IPS DF 6.9 (cell line): ENCODE measurements around the gene ANKDD1A.

Source experiments
- DNase-seq: peaks from one replicate; pipeline ENCODE4 v3.0.0-alpha.2; 2013; ENCODE audit warnings: low read depth, low spot score
- H3K27ac ChIP-seq: one replicate; pipeline ENCODE4 v1.5.1; 2013; ENCODE audit warnings: low read length, control low read depth
- H3K27me3 ChIP-seq: 2 replicates; pipeline ENCODE4 v1.6.1; 2013; ENCODE audit warnings: mild to moderate bottlenecking, low read length; ENCODE audit not compliant: control insufficient read depth, insufficient read depth
- H3K36me3 ChIP-seq: 2 replicates; pipeline ENCODE4 v1.6.1; 2013; ENCODE audit warnings: low read length; ENCODE audit not compliant: control insufficient read depth, insufficient read depth
- H3K4me1 ChIP-seq: 2 replicates; pipeline ENCODE4 v1.6.1; 2013; ENCODE audit warnings: low read length; ENCODE audit not compliant: control insufficient read depth, insufficient read depth
- H3K4me3 ChIP-seq: 2 replicates; pipeline ENCODE4 v1.5.1; 2013; ENCODE audit warnings: mild to moderate bottlenecking, low read length
- H3K9me3 ChIP-seq: 2 replicates; pipeline ENCODE4 v1.6.1; 2013; ENCODE audit warnings: low read length, inconsistent platforms; ENCODE audit not compliant: control insufficient read depth, insufficient read depth
- WGBS: extraction: QIAGEN DNeasy Blood & Tissue Kit; methylation state at CpG from one replicate; pipeline ENCODE4 v1.1.7; 2013; ENCODE audit warnings: mixed read lengths, missing lambda C conversion rate; ENCODE audit not compliant: insufficient read length, insufficient coverage; 5-methylcytosine and 5-hydroxymethylcytosine counted together

Gene ANKDD1A

DNA sequence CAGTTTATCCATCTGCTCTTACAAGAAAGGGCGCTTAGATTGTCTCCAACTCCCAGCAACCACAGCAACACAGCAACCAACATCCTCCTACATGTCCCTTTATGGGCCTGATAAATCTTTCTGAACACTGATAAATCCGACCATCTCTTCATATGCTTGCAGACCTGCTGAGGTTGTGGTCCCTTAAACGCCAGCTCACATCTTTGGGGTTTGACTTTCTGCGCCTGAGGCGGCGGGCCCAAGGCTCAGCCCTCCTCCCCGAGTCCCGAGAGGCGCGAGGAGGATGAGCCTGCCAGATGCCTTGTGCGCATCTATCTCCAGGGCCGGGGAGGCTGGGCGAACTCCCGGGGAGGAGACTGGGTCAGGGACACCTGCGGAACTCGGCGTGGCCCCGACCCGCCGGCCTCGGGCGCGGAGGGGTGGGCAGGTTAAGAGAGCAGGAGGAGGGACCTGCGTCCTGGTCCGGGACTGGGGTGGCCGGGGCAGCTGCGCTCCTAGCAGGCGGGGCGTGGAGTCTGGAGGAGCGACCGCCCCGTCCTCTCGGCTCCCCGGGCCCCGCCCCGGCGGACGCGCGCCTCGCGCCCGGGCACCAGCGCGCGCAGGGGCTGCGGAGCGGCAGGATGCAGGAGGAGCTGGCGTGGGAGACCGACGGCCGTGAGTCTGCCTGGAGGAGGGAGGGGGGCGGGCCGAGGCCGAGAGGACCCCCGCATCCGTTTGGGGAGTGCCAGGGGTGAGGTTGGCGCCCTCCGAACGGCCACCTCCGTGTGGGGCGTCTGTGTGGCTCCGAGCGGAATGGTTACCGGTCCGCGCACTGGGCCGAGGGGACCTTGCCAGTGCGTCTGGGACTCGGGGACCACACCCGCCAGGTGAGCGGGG lies at the start of gene ANKDD1A:
Gene ANKDD1A (plus strand): TSS at position 592 of the 876 bp plus-strand sequence. CDS start 29 bp downstream, at position 621.
- H3K4me3 ChIP-seq = peak within 1 kb of the TSS; percentile 76
- no peaks in the 10 kb centered on the region for H3K36me3 ChIP-seq
- peaks cover 5% of the 10 kb centered on the region; the same call in 1 of the 2 replicates for H3K4me1 ChIP-seq
- H3K27ac ChIP-seq = no peak within 1 kb of the TSS
- DNase-seq = no peak
- H3K9me3 ChIP-seq = no peaks in the 10 kb centered on the region
- no CpG with 5 or more reads among the region's 72 CpGs for WGBS
- no peaks in the 10 kb centered on the region for H3K27me3 ChIP-seq

DNA sequence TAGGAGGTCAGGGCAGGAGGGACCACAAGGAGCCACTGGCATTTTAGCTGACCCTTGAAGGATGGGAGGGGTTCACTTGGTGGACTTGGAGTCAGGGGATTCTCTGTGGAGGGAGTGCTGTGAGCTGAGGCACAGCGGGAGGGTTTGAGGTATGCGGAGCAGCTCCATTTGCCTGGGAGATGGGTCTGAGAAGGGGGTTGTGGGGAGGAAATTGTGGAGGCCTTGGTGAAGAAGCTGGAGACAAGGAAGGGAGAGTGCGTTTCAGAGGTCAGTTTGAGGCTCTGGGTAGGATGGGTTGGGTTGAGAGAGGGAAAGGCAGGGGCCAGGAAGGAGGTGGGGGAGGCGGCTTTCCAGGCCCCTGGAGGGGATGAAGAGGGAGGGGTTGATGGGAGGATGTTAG lies 49.7 kb upstream of the ANKDD1A start:
- no peak overlapping the region for H3K27ac ChIP-seq
- H3K27me3 ChIP-seq = no peaks in the 10 kb centered on the region
- peaks cover 13% of the 10 kb centered on the region for H3K36me3 ChIP-seq
- no CpG with 5 or more reads among the region's 4 CpGs for WGBS
- DNase-seq = no peak
- H3K9me3 ChIP-seq = no peaks in the 10 kb centered on the region
- peaks cover 16% of the 10 kb centered on the region for H3K4me1 ChIP-seq
- no peak overlapping the region for H3K4me3 ChIP-seq

DNA sequence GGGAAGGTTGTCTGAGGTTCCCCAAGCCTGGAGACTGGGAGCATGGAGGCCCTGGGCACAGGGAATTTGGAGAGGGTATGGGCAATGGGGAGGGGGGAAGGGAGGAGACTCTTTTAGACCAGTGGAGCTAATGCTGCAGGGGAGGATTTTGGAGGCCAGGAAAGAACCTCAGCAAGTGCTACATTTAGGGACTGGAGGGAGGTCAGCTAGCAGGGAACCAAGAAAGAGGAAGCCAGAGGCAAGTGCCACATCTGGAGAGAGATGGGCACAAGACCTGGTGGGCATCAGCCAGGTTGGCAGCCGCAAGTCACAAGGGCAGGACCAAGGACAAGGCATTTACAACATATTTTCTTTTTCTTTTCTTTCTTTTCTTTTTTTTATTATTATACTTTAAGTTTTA lies 49.3 kb upstream of the ANKDD1A start:
- Histone ChIP-seq H3K27me3 (no peaks in the 10 kb centered on the region), H3K4me3 (no peak overlapping the region), H3K4me1 (peaks cover 16% of the 10 kb centered on the region), H3K9me3 (no peaks in the 10 kb centered on the region), H3K27ac (no peak overlapping the region), H3K36me3 (peaks cover 13% of the 10 kb centered on the region)
- WGBS = no CpG with 5 or more reads among the region's 1 CpG
- DNase-seq = no peak

DNA sequence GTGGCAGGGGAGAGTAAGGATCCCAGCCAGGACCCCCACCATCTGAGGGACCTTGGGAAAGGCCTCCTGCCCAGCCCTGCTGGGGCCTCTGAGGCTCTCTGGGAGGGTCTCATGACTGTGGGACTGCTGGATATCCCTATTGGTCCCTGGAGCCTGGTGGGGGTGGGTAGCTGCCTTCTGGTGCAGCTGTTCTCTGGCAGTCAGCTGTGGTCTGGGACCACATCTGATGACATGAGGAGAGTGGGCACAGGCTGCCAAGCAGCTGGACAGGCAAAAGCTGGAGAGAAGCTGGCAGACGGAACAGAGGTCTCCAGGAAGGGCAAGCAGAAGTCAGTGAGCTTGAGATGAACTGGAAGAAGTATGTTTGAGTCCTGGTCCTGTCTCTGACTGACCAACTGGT lies 47.6 kb upstream of the ANKDD1A start:
- WGBS = no CpG with 5 or more reads among the region's 1 CpG
- H3K4me1 ChIP-seq = peaks cover 14% of the 10 kb centered on the region
- H3K27ac ChIP-seq = no peak overlapping the region
- no peaks in the 10 kb centered on the region for H3K9me3 ChIP-seq
- no peak for DNase-seq
- H3K36me3 ChIP-seq = peaks cover 13% of the 10 kb centered on the region
- no peaks in the 10 kb centered on the region for H3K27me3 ChIP-seq
- H3K4me3 ChIP-seq = no peak overlapping the region

DNA sequence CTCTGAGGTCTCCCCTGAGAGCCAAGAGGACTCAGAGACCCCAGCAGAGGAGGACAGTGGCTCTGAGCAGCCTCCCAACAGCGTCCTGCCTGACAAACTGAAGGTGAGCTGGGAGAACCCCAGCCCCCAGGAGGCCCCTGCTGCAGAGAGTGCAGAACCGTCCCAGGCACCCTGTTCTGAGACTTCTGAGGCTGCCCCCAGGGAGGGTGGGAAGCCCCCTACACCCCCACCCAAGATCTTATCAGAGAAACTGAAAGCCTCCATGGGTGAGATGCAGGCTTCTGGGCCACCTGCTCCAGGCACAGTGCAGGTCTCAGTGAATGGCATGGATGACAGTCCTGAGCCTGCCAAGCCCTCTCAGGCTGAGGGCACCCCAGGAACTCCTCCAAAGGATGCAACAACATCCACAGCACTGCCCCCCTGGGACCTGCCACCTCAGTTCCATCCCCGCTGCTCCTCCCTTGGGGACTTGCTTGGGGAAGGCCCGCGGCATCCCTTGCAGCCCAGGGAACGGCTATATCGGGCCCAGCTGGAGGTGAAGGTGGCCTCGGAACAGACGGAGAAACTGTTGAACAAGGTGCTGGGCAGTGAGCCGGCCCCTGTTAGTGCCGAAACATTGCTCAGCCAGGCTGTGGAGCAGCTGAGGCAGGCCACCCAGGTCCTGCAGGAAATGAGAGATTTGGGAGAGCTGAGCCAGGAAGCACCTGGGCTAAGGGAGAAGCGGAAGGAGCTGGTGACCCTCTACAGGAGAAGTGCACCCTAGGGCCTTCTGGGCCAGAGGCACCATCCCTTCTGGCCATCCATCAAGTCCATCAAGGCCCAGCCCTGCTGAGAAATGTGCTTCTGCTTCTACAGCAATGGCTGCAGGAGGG lies 46.3 kb upstream of the ANKDD1A start:
- Histone ChIP-seq H3K9me3 (no peaks in the 10 kb centered on the region), H3K27me3 (no peaks in the 10 kb centered on the region), H3K36me3 (peaks cover 10% of the 10 kb centered on the region), H3K4me1 (peaks cover 14% of the 10 kb centered on the region), H3K27ac (no peak overlapping the region), H3K4me3 (no peak overlapping the region)
- no peak for DNase-seq
- WGBS = no CpG with 5 or more reads among the region's 12 CpGs

DNA sequence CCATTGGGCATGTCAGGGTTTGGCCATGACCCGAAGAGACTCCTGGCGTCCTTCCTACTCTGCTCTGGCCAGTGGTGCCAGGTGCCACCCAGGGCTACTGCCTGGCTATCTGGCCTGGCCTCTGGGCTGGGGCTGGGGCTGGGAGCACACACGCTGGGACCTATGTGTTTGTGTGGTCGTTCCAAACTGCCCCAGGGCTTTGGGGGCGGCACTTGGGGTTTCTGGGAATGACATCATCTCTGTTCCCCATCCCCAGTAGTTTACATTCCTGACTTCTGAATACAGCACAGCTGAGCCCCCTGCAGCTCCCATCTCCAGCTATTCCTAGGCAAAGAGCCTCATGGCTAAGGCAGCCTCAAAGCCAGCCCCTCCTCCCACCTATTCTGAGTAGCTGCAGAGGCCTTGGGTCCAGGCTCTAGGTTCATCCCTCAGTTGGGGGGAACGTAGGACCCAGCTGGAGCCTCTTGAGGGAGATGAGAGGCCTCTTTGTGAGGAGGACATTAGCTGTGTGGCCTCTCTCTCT lies 45.6 kb upstream of the ANKDD1A start:
- no peaks in the 10 kb centered on the region for H3K27me3 ChIP-seq
- H3K4me3 ChIP-seq = no peak overlapping the region
- H3K36me3 ChIP-seq = peaks cover 7% of the 10 kb centered on the region; the same call in 1 of the 2 replicates
- H3K9me3 ChIP-seq = no peaks in the 10 kb centered on the region
- H3K4me1 ChIP-seq = peaks cover 14% of the 10 kb centered on the region
- H3K27ac ChIP-seq = no peak overlapping the region
- no CpG with 5 or more reads among the region's 6 CpGs for WGBS
- DNase-seq = peak; percentile 61

DNA sequence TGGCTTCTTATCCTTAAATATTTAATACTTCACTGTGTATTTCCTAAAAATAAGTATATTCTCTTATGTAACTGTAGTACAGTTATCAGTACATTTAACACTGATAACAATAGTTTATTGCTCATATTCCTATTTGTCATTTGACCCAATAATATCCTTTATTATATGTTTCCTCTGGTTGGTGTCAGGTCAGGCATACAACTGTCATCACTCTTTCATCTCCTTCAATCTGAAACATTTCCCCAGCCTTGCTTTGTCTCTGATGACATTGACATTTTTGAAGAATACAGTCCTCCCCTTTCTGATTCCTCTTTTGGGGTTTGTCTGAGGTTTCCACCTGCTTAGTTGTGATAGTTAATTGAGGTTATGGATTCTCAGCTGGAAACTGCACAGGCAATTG lies 42.2 kb upstream of the ANKDD1A start:
- Histone ChIP-seq H3K27me3 (no peaks in the 10 kb centered on the region), H3K27ac (no peak overlapping the region), H3K9me3 (no peaks in the 10 kb centered on the region), H3K4me3 (no peak overlapping the region), H3K36me3 (0 out of 2 replicates have a peak, but pooled peaks cover 4% of the 10 kb centered on the region), H3K4me1 (peaks cover 9% of the 10 kb centered on the region)
- no peak for DNase-seq

DNA sequence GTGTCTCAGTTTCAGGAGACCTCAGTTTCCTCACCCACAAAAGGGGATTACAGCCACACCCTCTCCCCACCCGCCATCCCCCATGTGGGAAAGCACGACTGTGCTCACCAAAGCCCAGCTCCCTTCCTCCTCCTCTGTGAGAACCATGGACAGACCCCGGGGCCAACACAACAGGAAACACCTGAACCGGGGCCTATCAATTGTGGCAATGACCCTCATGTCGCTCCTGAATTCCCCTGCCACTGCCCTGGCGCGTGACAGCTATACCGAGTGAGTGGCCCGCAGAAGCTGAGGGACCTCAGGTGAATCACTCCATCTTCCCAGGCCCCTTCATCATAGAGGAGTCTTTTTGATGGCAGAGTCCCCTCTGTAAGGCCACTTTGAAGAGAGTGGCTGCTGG lies 41.3 kb upstream of the ANKDD1A start:
- Histone ChIP-seq H3K27ac (no peak overlapping the region), H3K4me1 (peaks cover 15% of the 10 kb centered on the region), H3K36me3 (no peaks in the 10 kb centered on the region), H3K9me3 (no peaks in the 10 kb centered on the region), H3K27me3 (no peaks in the 10 kb centered on the region), H3K4me3 (no peak overlapping the region)
- WGBS = no CpG with 5 or more reads among the region's 9 CpGs
- no peak for DNase-seq

DNA sequence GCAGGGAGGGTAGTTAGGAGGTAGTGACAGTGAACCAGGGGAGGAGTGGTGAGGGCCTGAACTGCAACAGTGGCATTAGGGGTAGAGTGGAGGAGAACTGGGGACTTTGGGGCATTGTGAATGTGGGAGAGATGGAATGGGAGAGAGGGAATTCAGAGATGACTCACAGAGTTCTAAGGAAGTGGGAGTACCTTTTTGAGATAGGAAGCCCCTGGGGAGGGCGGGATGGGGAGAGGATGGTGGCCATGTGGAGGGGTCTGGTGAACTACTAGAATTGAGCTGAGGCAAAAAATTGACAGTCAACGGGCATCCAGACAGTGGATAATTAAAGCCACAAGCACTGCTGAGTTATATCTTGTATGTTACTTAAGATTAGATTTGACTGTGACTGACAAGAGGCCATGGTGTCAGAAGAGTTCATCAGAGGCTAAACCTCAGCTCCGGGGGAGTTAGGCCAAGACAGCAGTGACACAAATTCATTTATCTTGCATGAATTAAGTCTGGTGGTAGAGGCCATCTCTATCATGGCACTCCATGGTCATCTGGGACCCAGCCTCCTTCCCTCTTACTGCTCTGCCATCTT lies 36.0 kb upstream of the ANKDD1A start:
- Histone ChIP-seq H3K27me3 (no peaks in the 10 kb centered on the region), H3K4me3 (no peak overlapping the region), H3K4me1 (peaks cover 8% of the 10 kb centered on the region), H3K9me3 (no peaks in the 10 kb centered on the region), H3K36me3 (no peaks in the 10 kb centered on the region), H3K27ac (no peak overlapping the region)
- WGBS = no CpG with 5 or more reads among the region's 3 CpGs
- no peak for DNase-seq

DNA sequence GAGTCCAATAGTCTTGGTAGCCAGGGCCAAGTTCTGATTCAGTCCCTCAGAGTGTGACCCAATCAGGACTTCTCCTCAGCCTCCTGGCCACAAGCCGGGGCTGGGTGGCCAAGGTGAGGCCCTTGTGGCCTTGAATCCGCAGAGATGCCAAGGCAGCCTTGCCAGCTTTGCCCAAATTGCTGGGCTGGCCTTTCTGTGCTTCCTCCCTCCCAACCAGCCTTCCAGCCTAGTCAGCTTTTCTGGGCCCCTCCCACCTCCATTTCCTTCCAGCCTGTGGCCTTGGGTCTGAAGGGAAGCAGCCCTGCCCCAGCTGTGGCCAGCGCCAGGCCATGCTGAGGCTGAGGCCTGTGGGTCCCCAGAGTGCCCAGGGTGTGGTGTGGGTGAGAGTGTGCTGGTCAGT lies 34.3 kb upstream of the ANKDD1A start:
- H3K4me1 ChIP-seq = peaks cover 8% of the 10 kb centered on the region
- no peak overlapping the region for H3K4me3 ChIP-seq
- no peaks in the 10 kb centered on the region for H3K27me3 ChIP-seq
- WGBS = no CpG with 5 or more reads among the region's 3 CpGs
- H3K27ac ChIP-seq = no peak overlapping the region
- H3K36me3 ChIP-seq = no peaks in the 10 kb centered on the region
- no peaks in the 10 kb centered on the region for H3K9me3 ChIP-seq
- no peak for DNase-seq
